HG02981 (cell line): ENCODE data around the gene TOR1AIP1.

Experiments
- ATAC-seq: cut with Tn5 transposase; IDR thresholded peaks from one replicate; pipeline ENCODE4 v1.9.1; 2021; ENCODE audit warnings: mild to moderate bottlenecking, moderate library complexity; ENCODE audit not compliant: unreplicated experiment

Gene TOR1AIP1

DNA sequence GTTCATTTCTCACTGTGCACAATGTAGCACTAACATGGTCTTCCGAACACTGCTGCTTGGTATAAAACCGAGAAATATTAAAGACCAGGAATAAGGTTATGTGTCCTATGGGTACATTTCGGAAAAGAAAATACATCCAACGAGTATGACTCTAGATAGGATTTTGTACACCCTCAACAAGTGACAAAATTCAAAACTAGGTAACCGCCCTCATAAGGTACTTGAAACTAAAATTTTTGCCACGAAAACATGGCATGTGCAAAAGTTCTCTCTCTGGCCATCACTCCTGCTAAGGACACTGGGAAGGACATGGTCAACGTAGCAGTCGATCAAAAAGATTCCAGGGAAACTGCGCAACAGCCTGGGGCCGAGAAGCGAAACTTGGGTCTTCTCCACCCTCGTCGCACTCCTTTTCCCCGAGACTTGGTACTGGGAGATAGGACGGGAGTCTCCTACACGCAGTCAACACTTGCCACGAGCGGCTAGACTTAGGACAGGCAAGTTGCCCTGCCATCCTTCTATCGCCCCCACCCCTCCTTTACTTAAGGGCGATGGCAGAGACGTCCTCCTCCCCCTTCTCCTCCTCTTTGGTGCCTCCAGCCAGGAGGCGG is 338 bp upstream of the TOR1AIP1 start:
- no peak for ATAC-seq

DNA sequence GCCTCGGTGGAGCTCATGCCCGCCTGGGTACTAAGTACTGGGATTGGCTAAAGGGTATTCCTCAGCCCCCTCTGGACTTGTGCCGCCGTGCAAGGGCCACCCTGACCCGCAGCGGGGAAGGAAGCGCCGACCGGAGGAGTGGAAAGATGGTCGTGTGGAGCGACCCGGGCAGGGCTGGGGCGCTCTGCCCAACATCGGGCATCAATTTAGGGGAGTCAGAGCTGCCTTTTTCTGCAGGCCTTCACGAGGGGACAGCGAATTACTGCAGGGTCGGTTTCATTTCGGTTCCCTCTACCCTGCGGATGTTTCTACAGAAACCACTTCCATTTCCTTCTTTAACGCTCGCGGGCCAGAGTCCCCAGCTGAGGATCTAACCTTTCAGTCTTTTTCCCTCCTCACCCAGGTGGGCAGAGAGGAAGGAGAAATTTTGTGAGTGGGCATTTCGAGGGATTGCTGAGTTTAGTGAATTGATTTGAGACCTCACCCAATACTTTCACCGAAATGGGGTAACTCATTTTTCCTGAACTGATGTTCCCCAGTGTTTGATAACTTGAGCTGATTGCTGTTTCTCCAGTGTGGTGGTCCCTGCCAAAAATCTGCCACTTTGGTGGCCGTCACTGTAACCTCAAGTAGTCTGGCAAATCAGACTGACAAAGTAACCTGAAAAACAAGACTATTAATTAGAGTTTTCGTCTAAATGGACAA is 1.1 kb downstream of the TOR1AIP1 start:
- peak; percentile 1 for ATAC-seq

DNA sequence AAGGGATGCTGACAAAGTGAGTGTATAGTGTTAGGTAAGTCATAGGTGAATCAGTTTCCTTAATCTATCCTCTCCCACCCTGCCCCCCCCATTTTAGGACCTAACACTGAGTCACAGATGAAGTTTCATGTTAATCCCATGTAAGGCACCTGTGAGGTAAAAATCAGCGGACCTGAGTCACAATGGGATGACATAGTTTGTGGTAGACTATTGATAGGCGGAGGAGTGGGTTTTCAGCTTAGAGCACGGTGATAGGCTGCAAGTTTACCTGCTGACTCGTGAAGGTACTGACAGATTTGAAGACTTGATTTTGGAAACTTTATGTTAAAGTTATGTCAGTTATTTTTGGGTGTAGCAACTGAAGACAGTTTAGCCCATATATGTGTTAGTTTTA is 1.7 kb downstream of the TOR1AIP1 start:
- ATAC-seq, result peak; percentile 28

DNA sequence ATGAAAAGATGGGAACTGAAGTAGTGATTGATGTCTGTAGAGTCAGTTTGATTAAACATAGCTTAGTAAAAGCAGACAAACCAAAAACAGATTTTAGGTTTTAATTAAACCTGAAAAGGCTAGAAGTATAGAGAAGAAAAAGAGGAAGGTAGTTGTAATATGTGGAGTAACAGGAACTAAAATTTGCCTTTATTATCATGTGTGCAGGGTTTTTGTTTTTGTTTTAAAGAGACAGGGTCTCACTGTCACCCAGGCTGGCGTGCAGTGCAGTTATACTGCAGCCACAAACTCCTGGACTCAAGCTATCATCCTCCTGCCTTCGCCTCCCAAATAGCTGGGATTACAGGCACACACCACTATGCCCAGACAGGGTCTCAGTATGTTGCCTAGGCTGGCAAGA is 6.0 kb downstream of the TOR1AIP1 start:
- ATAC-seq, result no peak

DNA sequence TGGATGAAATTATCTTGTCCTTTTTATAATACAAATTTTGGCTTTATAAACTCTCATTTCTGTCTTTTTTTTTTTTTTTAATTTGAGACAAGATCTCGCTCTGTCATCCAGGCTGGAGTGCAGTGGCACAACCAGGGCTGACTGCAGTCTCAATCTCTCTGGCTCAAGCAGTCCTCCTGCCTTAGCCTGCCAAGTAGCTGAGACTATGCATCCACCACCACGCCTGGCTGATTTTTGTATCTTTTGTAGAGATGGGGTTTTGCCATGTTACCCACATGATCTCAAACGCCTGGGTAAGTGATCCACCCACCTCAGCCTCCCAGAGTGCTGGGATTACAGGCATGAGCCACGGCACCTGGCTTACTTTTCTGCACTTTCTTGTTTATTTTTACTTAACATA is 7.5 kb downstream of the TOR1AIP1 start:
- no peak for ATAC-seq

DNA sequence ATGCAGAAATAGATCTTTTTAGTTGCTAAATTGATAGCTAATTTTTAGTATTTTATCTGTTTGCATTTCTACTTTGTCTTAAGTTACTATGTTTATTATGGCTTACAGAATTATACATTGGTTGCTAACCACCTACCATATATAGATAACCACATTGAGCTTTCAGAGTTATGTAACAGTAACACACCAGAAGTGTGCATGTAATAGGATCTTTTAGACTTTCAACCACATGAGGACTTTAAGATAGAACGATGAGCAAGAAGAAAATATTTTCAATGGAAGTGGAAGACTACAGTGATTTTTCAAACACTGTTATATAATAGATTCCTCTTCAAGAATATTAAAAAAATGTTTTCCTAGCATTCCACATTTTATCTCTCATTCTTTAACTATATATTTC is 28.8 kb downstream of the TOR1AIP1 start:
- no peak for ATAC-seq

DNA sequence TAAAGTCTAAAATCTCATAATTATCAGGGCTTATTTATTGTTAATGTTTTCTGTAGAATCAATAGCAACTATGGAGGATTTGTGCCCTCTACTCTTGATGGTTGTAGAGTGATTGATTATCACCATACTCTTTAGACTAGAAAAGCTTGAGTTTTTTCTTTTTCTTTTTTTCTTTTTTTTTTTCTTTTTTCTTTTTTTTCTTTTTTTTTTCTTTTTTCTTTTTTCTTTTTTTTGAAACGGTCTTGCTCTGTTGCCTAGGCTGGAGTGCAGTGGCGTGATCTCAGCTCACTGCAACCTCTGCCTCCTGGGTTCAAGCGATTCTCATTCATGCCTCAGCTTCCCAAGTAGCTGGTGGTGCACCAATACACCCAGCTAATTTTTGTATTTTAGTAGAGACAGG is 29.7 kb downstream of the TOR1AIP1 start:
- no peak for ATAC-seq

DNA sequence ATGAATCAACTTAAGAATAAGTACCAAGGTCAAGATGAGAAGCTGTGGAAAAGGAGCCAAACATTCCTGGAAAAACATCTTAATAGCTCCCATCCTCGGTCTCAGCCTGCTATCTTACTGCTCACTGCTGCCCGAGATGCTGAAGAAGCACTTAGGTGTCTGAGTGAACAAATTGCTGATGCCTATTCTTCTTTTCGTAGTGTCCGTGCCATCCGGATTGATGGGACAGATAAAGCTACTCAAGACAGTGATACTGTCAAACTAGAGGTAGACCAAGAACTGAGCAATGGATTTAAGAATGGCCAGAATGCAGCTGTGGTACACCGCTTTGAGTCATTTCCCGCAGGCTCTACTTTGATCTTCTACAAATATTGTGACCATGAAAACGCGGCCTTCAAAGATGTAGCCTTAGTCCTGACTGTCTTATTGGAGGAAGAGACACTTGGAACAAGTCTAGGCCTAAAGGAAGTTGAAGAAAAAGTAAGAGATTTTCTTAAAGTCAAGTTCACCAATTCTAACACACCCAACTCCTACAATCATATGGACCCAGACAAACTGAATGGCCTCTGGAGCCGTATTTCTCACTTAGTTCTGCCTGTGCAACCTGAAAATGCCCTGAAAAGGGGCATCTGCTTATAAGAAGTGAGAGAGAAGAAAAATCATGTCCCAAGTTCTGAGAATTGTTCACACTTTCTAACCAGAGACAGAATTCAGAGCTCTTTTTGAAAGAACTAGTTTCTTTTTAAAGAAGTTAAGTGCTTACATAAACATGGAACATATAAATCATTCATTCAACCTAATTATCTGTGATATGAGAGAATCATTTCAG is 35.7 kb downstream of the TOR1AIP1 start:
- no peak for ATAC-seq

DNA sequence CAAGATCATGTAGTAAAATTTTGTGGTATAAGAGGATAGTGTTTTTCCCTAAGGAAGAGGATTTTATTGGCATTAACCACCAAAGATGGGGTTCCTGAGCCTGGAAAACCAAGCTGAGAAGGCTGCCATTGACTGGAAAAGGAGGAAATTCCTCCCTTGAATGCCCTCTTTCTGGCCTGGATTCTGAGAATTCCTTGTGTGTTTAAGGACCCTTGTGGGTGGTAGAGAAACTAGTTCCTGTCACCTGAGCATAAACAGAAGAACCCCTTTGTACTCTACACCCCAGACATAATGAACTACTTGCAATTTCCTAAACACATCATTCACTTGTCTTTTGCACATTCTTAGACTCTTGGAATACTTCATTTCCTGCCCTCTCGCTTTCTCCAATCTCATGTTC is 39.4 kb downstream of the TOR1AIP1 start:
- no peak for ATAC-seq

DNA sequence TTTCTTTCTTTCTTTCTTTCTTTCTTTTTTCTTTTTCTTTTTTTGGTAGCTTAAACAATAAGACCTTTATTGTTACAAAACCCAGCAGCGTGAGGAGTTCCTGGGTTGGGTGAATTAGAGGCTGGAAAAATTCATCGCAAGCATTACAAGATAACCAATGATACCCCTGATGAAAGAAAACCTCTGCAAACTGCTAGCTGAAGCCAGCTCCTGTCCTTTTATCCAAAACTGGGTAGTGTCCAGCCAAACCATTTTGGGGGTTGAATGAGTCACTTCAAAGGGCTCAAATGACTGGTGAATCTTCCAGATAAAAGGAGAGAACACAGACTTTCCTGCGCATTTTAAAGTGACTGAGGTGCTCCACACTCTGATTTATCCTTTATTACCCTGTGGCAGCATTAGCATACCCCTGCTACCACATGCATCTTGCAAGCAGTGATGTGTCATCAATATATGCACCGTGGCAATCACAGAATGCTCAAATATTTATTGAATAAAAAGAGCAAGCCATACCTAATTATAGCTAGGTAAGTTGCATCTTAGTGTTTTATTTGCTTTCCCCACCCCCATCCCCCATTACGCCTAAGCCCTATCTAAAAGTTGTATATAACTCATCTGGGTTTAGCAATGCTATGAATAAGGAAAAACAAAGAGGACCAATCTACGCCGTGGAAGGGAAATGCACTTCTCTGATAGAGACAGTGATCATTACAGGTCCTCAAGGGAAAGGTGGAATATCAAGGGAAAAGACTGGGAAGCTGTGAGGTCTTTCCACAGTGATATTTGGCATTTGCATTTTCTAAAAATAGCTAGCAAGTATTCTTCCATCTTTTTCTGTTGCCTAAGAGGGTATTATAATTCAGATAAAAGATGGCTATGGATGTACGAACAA is 40.1 kb downstream of the TOR1AIP1 start:
- no peak for ATAC-seq

DNA sequence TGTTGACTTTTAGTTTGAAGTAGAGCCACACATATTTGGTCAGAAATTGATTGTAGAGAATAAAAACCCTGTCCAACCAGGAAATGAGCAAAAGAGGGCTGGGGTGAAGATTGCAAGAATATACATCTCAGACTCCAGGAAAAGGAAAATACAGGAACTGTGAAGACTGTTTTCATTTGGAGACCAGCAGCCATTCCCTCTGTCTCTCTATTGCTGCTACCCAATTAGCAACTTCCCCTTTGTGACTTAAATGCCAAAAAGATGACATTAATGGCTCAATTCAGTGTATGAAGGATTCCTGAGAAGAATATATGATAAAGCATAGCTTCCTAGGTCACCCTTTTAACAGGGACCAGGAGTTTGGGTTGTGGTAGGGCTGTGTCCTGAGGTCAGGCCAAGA is 40.9 kb downstream of the TOR1AIP1 start:
- ATAC-seq, result no peak

DNA sequence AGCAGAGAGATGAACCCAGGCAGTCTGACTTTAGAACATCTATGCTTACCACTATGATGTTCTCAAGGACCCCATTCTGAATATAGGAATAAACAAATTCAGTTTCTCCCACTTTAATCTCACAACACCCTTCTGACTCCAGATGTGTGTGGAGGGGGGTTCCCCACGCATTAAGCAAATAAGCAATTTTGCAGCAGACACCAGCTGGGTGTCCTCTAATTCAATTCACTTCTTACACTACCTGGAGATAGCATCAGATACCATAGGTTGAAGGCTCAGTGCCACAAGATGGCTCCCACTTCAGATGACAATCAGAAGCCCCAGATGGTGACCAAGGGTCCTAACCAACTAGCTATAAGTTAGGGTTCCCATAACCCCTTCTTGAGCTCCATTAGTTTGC is 42.2 kb downstream of the TOR1AIP1 start:
- no peak for ATAC-seq

DNA sequence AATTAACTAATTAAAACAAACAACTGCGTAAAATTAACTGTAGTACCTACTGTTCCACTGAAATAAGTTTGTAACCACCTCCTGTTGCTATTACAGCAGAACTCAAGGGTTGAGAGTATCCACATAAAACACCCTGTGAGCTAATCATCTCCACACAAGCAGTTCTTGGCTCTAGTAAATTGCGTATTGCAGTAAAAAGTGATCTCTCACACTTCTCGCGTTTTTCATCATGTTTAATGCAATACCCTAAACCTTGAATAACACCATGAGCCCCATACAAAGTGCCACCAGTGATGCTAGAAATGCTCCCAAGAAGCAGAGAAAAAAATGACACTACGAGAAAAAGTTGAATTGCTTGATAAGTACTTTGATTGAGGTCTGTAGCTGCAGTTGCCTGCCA is 43.2 kb downstream of the TOR1AIP1 start:
- ATAC-seq, result no peak

DNA sequence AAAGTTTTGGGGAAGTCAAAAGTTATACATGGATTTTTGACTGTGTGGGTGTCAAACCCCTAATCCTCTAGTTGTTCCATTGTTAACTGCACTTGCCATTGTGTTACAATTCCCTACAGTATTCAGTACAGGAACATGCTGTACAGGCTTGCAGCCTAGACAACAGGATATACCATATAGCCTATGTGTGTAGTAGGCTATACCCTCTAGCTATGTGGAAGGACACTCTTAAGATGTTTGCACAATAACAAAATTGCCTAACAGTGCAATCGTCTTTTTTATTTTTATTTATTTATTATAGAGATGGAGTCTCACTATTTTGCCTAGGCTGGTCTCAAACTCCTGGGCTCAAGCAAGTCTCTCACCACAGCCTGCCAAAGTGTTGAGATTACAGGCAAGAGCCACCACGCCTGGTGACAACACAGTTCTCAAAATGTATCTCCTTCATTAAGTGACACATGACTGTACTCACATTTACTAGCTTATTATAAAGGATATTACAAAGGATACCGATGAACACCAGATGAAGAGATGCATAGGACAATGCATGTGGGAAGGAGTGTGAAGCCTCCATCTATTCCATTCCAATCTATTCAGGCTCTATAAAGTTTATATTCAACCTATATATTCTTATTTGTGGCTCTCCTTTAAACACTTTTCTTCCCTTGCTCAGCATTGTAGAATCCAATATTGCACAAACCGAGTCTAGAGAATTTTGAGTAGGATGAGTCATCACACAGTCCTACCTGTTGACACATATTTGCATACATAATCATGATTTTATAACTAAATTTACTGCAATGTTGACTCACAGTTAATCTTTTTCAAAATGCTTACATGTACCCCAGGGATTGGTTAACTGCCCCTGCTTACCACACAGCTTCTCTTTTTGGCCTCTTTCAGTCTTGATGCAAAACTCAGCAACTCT is 44.1 kb downstream of the TOR1AIP1 start:
- no peak for ATAC-seq

DNA sequence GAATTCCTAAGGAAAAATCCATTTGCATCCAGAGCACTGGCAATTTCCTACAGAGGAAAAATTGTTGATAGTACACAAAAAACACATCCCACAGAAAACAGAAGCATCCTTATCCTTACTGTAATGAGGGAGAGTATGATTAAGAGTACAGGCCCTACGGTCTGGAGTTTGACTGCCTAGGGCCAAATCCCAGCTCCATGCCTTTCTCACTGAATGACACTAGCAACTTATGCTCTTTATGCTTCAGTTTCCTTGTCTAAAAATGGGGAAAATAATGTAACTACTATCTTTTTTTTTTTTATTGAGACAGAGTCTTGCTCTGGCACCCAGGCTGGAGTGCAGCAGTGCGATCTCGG is 44.7 kb downstream of the TOR1AIP1 start:
- no peak for ATAC-seq

DNA sequence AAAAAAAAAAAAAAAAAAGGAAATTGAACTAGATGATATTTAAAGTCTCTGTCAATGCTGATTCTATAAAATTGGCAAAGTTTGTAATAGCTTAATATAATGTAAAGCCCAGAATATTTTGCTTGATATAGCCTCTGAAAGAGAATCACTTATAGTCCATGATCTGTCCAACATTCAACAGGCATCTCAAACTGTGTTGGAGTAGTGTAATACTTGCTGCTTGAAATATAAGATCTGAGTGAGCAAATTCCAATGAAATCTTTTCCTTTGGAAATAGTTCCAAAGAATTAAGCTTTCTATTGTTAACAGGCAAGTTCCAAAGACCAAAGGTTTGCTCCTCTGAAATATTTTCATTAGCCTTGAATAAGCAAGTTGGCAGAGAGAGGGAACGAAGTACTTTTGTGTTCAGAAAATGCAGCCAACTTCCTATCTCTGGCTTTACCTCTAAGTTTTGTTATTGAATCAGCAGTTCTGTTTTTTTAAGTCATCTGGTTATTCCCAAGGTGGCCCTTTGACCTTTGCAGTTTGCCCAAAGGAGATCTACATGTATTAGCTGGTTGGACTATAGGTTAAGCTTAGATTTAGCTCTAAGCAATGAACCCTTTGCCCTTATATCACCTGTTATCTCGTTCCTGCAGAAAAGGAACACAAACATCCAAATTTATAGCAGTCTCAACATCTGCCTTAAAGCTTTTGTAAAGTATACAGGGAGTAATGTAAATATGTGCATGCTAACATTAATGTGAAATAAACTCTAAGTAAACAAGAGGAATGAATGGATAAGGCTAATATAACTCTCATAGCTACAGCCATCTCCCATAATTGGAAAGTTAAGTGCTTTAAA is 48.1 kb downstream of the TOR1AIP1 start:
- ATAC-seq, result no peak

DNA sequence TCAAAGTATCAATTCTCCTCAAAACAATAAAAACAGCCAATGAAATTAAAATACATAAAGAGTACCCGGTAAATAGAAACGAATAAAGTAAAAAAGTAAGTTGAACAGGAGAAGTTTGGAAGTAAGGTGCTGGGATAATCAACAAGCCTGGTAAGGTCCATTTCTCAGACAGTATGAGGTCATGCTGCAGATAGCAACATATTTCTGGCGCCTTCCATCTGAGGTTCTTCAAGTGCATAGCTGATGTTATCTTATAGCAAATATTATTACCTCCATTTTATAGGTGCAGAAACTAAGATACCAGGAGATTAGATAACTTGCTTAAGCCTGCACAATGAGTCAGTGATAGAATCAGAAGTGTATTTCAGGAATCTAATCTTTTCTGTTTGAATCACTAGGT is 48.8 kb downstream of the TOR1AIP1 start:
- ATAC-seq, result no peak

DNA sequence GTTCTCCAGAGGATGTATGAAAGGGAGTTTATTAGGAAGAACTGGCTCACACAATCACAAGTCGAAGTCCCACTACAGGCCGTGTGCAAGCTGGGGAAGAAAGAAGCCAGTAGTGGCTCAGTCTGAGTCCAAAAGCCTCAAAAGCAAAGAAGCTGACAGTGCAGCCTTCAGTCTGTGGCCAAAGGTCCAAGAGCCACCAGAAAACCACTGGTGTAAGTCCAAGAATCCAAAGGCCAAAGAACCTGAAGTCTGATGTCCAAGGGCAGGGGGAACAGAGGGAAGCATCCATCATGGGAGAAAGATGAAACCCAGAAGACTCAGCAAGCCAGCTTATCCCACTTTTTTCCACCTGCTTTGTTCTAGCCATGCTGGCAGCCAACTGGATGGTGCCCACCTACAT is 51.1 kb downstream of the TOR1AIP1 start:
- no peak for ATAC-seq

DNA sequence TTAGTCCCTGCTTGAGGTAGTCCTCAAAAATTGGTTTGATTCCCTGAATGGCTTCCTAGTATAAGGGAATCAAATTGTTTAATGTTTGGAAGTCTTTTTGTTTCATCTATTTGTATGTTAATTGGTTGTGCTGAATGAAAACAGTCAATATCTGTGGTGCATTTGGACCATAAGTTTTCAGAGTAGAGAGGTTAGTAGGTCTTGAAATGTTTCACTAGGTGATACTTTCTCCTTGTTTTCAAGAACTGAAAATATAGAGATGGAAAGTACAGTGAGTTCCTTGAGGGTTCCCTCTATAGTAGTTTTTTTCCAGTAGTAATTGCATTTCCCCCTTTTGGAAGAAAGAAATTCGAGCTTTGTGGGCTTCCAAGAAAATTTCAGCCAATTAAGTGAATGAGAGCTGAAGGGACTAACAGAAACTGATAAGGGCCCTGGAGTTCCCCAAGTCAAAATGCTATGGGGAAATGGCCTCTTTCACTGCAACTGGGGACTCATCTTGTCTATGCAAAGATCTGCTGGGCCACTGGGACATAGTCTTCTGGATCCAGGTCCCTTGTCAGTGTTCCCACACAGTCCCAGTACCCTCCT is 53.9 kb downstream of the TOR1AIP1 start:
- ATAC-seq, result no peak
